ENCODE data around the gene PCDHGC3.

PCDHGC3 gene

GRCh38 chr5:141484310-141484640, 8.5 kb downstream of the PCDHGC3 start:
- no peaks in the 10 kb centered on the region for H3K36me3 ChIP-seq (ENCODE audit: control insufficient read depth in 4 of 4, insufficient read depth in 4 of 4, low read length in 3 of 4)
- ChIA-PET CTCF (interaction anchor here (0.8 to 3.3 kb wide), 6 partner anchors 9 to 70 kb away, joined by 3 to 14 read pairs (median 4); partner anchors contain the start of genes PCDHGA12 and PCDHGC3), POLR2A (no interaction called here)
- H3K9me3 ChIP-seq (ENCODE audit: control extremely low read depth in 1 of 5, control insufficient read depth in 4 of 5, insufficient read depth in 2 of 5, low read depth in 1 of 5, low read length in 4 of 5), result peaks cover 0 to 4% (median 3%) of the 10 kb centered on the region in 5 experiments
- no peak for DNase-seq
- H3K4me1 ChIP-seq (ENCODE audit: control extremely low read depth in 1 of 4, control insufficient read depth in 4 of 4, insufficient read depth in 4 of 4, low read length in 3 of 4), result peaks cover 0 to 14% (median 5%) of the 10 kb centered on the region in 4 experiments
- H3K4me3 ChIP-seq (ENCODE audit: control insufficient read depth in 1 of 7, extremely low read depth in 1 of 7, insufficient read depth in 4 of 7, low read depth in 2 of 7, low read length in 6 of 7), result peak overlapping the region in 5 of 7 experiments; percentile 9 to 61 (median 44)
- no peak overlapping the region for H3K27ac ChIP-seq (ENCODE audit: insufficient read depth in 1 of 2, low read depth in 1 of 2, low read length in 2 of 2, poor library complexity in 1 of 2, severe bottlenecking in 2 of 2)
- WGBS (ENCODE audit: insufficient coverage), result 35% methylated on average over 3 of the region's 4 CpGs
- peaks cover 7 to 93% (median 31%) of the 10 kb centered on the region in 5 experiments for H3K27me3 ChIP-seq (replicated peaks in 2 of 5; ENCODE audit: control insufficient read depth in 4 of 5, insufficient read depth in 5 of 5, low read length in 4 of 5)

- H3K4me3 ChIP-seq (ENCODE audit: control insufficient read depth in 1 of 7, extremely low read depth in 1 of 7, insufficient read depth in 4 of 7, low read depth in 2 of 7, low read length in 6 of 7), result peak within 1 kb of the TSS in 5 of 7 experiments; percentile 40 to 61 (median 44)
- 3% methylated on average over 23 of the region's 39 CpGs for WGBS (ENCODE audit: insufficient coverage)
- CTCF ChIA-PET, result interaction anchor here (0.8 to 3.3 kb wide), 6 partner anchors 9 to 68 kb away, joined by 3 to 14 read pairs (median 3); partner anchors contain the start of genes PCDHGA12 and PCDHGC3
- H3K36me3 ChIP-seq (ENCODE audit: control insufficient read depth in 4 of 4, insufficient read depth in 4 of 4, low read length in 3 of 4), result no peaks in the 10 kb centered on the region
- H3K4me1 ChIP-seq (ENCODE audit: control extremely low read depth in 1 of 4, control insufficient read depth in 4 of 4, insufficient read depth in 4 of 4, low read length in 3 of 4), result peaks cover 0 to 14% (median 5%) of the 10 kb centered on the region in 4 experiments
- POLR2A ChIA-PET, result no interaction called here
- peaks cover 7 to 93% (median 31%) of the 10 kb centered on the region in 5 experiments for H3K27me3 ChIP-seq (replicated peaks in 2 of 5; ENCODE audit: control insufficient read depth in 4 of 5, insufficient read depth in 5 of 5, low read length in 4 of 5)
- peak in 2 of 3 donors; percentile 37 to 47 for DNase-seq
- H3K9me3 ChIP-seq (ENCODE audit: control extremely low read depth in 1 of 5, control insufficient read depth in 4 of 5, insufficient read depth in 2 of 5, low read depth in 1 of 5, low read length in 4 of 5), result peaks cover 0 to 4% (median 3%) of the 10 kb centered on the region in 5 experiments
- no peak within 1 kb of the TSS for H3K27ac ChIP-seq (ENCODE audit: insufficient read depth in 1 of 2, low read depth in 1 of 2, low read length in 2 of 2, poor library complexity in 1 of 2, severe bottlenecking in 2 of 2)
Measured at GRCh38 chr5:141484641-141485311, 9.0 kb downstream of the PCDHGC3 start, which contains the start of gene PCDHGC4. PCDHGC4 (plus strand) TSS chr5:141485030; CDS start chr5:141485174, 144 bp downstream.

GRCh38 chr5:141485321-141486055, 9.7 kb downstream of the PCDHGC3 start:
- POLR2A ChIA-PET, result no interaction called here
- peaks cover 0 to 4% (median 3%) of the 10 kb centered on the region in 5 experiments for H3K9me3 ChIP-seq (ENCODE audit: control extremely low read depth in 1 of 5, control insufficient read depth in 4 of 5, insufficient read depth in 2 of 5, low read depth in 1 of 5, low read length in 4 of 5)
- WGBS (ENCODE audit: insufficient coverage), result 47% methylated on average over 37 of the region's 38 CpGs
- H3K36me3 ChIP-seq (ENCODE audit: control insufficient read depth in 4 of 4, insufficient read depth in 4 of 4, low read length in 3 of 4), result no peaks in the 10 kb centered on the region
- DNase-seq, result peak in 2 of 3 donors; percentile 38 to 42
- H3K27ac ChIP-seq (ENCODE audit: insufficient read depth in 1 of 2, low read depth in 1 of 2, low read length in 2 of 2, poor library complexity in 1 of 2, severe bottlenecking in 2 of 2), result no peak overlapping the region
- H3K4me3 ChIP-seq (ENCODE audit: control insufficient read depth in 1 of 7, extremely low read depth in 1 of 7, insufficient read depth in 4 of 7, low read depth in 2 of 7, low read length in 6 of 7), result peak overlapping the region in 4 of 7 experiments; percentile 40 to 61 (median 46)
- peaks cover 0 to 14% (median 5%) of the 10 kb centered on the region in 4 experiments for H3K4me1 ChIP-seq (ENCODE audit: control extremely low read depth in 1 of 4, control insufficient read depth in 4 of 4, insufficient read depth in 4 of 4, low read length in 3 of 4)
- H3K27me3 ChIP-seq (replicated peaks in 2 of 5; ENCODE audit: control insufficient read depth in 4 of 5, insufficient read depth in 5 of 5, low read length in 4 of 5), result peaks cover 7 to 93% (median 38%) of the 10 kb centered on the region in 5 experiments
- CTCF ChIA-PET, result interaction anchor here (0.8 to 3.3 kb wide), 10 partner anchors 10 to 79 kb away, joined by 3 to 14 read pairs (median 4); partner anchors contain the start of genes PCDHGA12 and PCDHGC3

DNA sequence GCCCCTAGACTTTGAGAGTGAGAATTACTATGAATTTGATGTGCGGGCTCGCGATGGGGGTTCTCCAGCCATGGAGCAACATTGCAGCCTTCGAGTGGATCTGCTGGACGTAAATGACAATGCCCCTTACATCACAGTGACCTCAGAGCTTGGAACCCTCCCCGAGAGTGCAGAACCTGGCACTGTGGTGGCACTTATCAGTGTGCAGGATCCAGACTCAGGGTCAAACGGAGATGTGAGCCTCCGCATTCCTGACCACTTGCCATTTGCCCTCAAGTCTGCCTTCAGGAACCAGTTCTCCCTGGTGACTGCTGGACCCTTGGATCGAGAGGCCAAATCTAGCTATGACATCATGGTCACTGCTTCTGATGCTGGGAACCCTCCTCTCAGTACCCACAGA, 10.3 kb downstream of the PCDHGC3 start:
- Histone ChIP-seq H3K27ac (ENCODE audit: insufficient read depth in 1 of 2, low read depth in 1 of 2, low read length in 2 of 2, poor library complexity in 1 of 2, severe bottlenecking in 2 of 2) (no peak overlapping the region), H3K36me3 (ENCODE audit: control insufficient read depth in 4 of 4, insufficient read depth in 4 of 4, low read length in 3 of 4) (no peaks in the 10 kb centered on the region), H3K9me3 (ENCODE audit: control extremely low read depth in 1 of 5, control insufficient read depth in 4 of 5, insufficient read depth in 2 of 5, low read depth in 1 of 5, low read length in 4 of 5) (peaks cover 0 to 4% (median 3%) of the 10 kb centered on the region in 5 experiments), H3K4me1 (ENCODE audit: control extremely low read depth in 1 of 4, control insufficient read depth in 4 of 4, insufficient read depth in 4 of 4, low read length in 3 of 4) (peaks cover 0 to 15% (median 7%) of the 10 kb centered on the region in 4 experiments), H3K27me3 (replicated peaks in 2 of 5; ENCODE audit: control insufficient read depth in 4 of 5, insufficient read depth in 5 of 5, low read length in 4 of 5) (peaks cover 7 to 93% (median 42%) of the 10 kb centered on the region in 5 experiments), H3K4me3 (ENCODE audit: control insufficient read depth in 1 of 7, extremely low read depth in 1 of 7, insufficient read depth in 4 of 7, low read depth in 2 of 7, low read length in 6 of 7) (no peak overlapping the region)
- no peak for DNase-seq
- ChIA-PET POLR2A (no interaction called here), CTCF (interaction anchor here (0.9 to 3.3 kb wide), 11 partner anchors 8 to 78 kb away, joined by 3 to 14 read pairs (median 4); partner anchors contain the start of genes PCDHGA12 and PCDHGC3)
- WGBS (ENCODE audit: insufficient coverage), result 89% methylated on average over 7 of the region's 9 CpGs

- H3K4me1 ChIP-seq (ENCODE audit: control extremely low read depth in 1 of 4, control insufficient read depth in 4 of 4, insufficient read depth in 4 of 4, low read length in 3 of 4), result peaks cover 0 to 25% (median 12%) of the 10 kb centered on the region in 4 experiments
- H3K27ac ChIP-seq (ENCODE audit: insufficient read depth in 1 of 2, low read depth in 1 of 2, low read length in 2 of 2, poor library complexity in 1 of 2, severe bottlenecking in 2 of 2), result no peak overlapping the region
- no peak for DNase-seq
- H3K9me3 ChIP-seq (ENCODE audit: control extremely low read depth in 1 of 5, control insufficient read depth in 4 of 5, insufficient read depth in 2 of 5, low read depth in 1 of 5, low read length in 4 of 5), result peaks cover 0 to 4% (median 3%) of the 10 kb centered on the region in 5 experiments
- 94% methylated on average over 7 of the region's 7 CpGs for WGBS (ENCODE audit: insufficient coverage)
- no peak overlapping the region for H3K4me3 ChIP-seq (ENCODE audit: control insufficient read depth in 1 of 7, extremely low read depth in 1 of 7, insufficient read depth in 4 of 7, low read depth in 2 of 7, low read length in 6 of 7)
- H3K36me3 ChIP-seq (ENCODE audit: control insufficient read depth in 4 of 4, insufficient read depth in 4 of 4, low read length in 3 of 4), result no peaks in the 10 kb centered on the region
- H3K27me3 ChIP-seq (replicated peaks in 2 of 5; ENCODE audit: control insufficient read depth in 4 of 5, insufficient read depth in 5 of 5, low read length in 4 of 5), result peaks cover 7 to 95% (median 49%) of the 10 kb centered on the region in 5 experiments
- CTCF ChIA-PET, result interaction anchor here (1.1 to 3.3 kb wide), 8 partner anchors 8 to 77 kb away, joined by 4 to 14 read pairs (median 6); partner anchors contain the start of genes PCDHGA12 and PCDHGC3
- POLR2A ChIA-PET, result no interaction called here
Measured at GRCh38 chr5:141487131-141487530, 11.4 kb downstream of the PCDHGC3 start.

DNA sequence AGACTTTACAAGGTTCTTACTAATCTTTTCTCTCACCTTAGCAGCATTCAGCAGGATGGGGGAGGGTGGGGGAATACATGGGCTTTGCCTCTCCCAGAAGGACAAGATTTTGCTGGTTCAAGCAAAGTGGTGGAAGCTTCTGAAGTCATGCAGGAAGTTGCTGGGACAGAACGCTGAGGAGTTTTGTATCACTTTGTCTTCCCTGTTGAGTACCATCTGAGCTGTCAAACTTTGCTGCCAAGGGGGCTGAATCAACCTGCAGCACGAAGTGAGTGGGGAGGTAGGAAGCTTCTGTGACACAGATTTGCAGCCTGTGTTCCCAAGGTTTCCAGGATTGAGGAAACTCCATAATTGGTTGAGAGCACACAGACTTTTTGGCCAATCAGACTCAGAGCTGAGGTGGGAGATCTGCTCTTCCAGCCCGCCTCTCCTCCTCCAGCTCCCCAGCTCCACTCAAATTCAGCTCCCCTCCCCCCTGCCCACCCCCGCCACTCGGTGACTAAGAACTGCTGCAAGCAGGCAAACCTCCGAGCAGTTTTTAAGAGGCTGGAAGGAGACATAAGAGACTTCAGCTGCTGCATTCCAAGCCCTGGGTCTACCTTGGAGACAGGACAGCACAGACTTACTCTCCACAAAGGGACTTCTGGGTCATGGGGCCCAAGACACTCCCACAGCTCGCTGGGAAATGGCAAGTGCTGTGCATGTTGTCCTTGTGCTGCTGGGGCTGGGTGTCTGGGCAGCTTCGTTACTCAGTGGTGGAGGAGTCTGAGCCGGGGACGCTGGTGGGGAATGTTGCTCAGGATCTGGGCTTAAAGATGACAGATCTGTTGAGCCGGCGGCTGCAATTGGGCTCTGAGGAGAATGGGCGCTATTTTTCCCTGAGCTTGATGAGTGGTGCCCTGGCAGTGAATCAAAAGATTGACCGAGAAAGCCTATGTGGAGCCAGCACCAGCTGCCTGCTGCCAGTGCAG, 13.1 kb downstream of the PCDHGC3 start, which contains the start of gene PCDHGC5:
Gene PCDHGC5, plus strand, starts transcription at position 491 of the 971 bp plus-strand sequence. Its CDS starts 160 bp downstream, at position 651.
- DNase-seq, result no peak
- Histone ChIP-seq H3K4me1 (ENCODE audit: control extremely low read depth in 1 of 4, control insufficient read depth in 4 of 4, insufficient read depth in 4 of 4, low read length in 3 of 4) (peaks cover 0 to 33% (median 19%) of the 10 kb centered on the region in 4 experiments), H3K27me3 (replicated peaks in 2 of 5; ENCODE audit: control insufficient read depth in 4 of 5, insufficient read depth in 5 of 5, low read length in 4 of 5) (peaks cover 14 to 97% (median 57%) of the 10 kb centered on the region in 5 experiments), H3K27ac (ENCODE audit: insufficient read depth in 1 of 2, low read depth in 1 of 2, low read length in 2 of 2, poor library complexity in 1 of 2, severe bottlenecking in 2 of 2) (no peak within 1 kb of the TSS), H3K4me3 (ENCODE audit: control insufficient read depth in 1 of 7, extremely low read depth in 1 of 7, insufficient read depth in 4 of 7, low read depth in 2 of 7, low read length in 6 of 7) (no peak within 1 kb of the TSS), H3K9me3 (ENCODE audit: control extremely low read depth in 1 of 5, control insufficient read depth in 4 of 5, insufficient read depth in 2 of 5, low read depth in 1 of 5, low read length in 4 of 5) (peaks cover 0 to 4% (median 3%) of the 10 kb centered on the region in 5 experiments), H3K36me3 (ENCODE audit: control insufficient read depth in 4 of 4, insufficient read depth in 4 of 4, low read length in 3 of 4) (no peaks in the 10 kb centered on the region)
- CTCF ChIA-PET, result interaction anchor here (1.0 to 1.3 kb wide), 5 partner anchors 8 to 71 kb away, joined by 3 to 6 read pairs (median 3); partner anchors contain the start of gene PCDHGB7
- POLR2A ChIA-PET, result no interaction called here
- WGBS (ENCODE audit: insufficient coverage), result 81% methylated on average over 11 of the region's 14 CpGs

Data from common myeloid progenitor, CD34-positive (primary cell).